Stimulated activated CD8-positive, alpha-beta memory T cell treated with anti-CD3 and anti-CD28 coated beads, Interleukin-4, amount 100 ng/mL, for 1 hour (primary cell): ENCODE results near the gene SURF6.
A peak's percentile ranks its signal among the peaks of the same experiment; 100 is the strongest.

ENCODE experiments used
- DNase-seq, 2 donors: peaks; one replicate each; pipeline ENCODE4 v3.0.0-alpha.2; 2020; ENCODE audit warnings: low read depth in 2 of 2, low spot score in 1 of 2

SURF6 gene

DNA sequence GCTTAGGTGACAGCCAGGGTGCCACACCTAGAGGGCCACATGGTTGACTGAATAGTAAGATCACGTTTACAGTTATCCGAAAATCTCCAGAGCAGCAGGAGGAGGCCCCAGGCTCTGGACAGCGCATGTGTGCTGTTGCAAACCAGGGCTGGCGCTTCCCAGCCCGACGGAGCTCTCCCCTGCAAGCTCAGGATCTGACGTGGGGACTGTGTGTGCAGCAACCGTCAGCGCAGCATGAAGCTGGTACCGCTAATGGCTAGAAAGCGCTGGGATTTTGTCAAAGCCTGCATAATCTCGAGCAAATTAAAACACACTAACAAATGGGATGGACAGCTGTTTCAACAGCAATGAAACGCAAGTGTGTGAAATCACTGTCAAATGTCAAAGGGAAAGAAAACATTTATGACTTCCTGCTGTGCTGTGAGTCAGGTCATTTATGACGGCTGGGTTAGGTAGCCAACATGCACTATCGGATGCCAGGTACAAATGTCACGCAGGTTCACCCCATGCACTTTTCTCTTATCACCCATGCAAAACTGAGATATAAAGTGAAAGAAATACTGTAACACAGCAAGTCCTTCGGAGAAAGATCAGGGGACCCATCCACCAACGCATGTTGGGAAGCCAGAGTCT, 32.4 kb upstream of the SURF6 start:
- no peak for DNase-seq

GRCh38 chr9:133367778-133368177, 31.8 kb upstream of the SURF6 start:
- DNase-seq, result no peak

DNA sequence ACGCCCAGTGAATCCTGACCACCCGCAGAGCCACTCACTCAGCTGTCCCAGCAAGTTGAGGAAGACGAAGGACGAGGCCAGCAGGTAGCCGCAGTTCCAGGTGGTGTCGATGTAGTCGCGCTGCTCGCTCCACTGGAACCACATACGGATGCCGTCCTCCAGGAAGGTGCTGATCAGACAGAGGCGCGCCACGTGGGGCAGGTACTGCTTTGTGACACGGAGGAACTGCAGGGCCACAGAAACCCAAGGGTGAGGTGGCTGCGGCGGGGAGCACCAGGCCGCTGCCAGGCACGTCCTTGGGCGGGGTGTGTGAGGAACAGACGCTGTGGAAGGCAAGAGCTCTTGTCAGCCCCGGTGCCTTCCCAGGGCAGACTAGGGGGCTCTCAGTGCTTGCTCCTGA, 31.2 kb upstream of the SURF6 start:
- DNase-seq, result no peak

DNA sequence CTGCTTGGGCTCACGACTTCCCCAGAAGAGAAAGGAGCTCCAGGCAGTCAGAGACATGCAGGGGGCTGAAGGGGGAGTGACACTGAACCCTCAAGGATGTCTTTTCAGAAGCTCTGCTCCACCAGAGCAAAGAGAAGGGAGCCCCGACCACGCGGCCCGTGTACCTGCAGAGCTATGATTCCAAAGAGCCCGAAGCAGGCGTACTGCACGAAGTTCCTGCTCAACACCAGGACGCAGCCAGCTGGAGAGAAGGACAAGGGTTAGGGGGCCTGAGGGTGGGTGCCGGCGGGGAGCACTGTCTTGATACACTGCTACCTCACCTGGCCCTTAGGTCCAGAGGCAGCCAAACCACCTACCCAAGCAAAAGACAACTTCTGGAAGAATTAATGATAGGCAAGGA, 30.4 kb upstream of the SURF6 start:
- no peak for DNase-seq

- DNase-seq, result no peak
Observed at GRCh38 chr9:133362359-133363044, 26.5 kb upstream of the SURF6 start.

- DNase-seq, result no peak
Observed at GRCh38 chr9:133361507-133362092, 25.6 kb upstream of the SURF6 start.

DNA sequence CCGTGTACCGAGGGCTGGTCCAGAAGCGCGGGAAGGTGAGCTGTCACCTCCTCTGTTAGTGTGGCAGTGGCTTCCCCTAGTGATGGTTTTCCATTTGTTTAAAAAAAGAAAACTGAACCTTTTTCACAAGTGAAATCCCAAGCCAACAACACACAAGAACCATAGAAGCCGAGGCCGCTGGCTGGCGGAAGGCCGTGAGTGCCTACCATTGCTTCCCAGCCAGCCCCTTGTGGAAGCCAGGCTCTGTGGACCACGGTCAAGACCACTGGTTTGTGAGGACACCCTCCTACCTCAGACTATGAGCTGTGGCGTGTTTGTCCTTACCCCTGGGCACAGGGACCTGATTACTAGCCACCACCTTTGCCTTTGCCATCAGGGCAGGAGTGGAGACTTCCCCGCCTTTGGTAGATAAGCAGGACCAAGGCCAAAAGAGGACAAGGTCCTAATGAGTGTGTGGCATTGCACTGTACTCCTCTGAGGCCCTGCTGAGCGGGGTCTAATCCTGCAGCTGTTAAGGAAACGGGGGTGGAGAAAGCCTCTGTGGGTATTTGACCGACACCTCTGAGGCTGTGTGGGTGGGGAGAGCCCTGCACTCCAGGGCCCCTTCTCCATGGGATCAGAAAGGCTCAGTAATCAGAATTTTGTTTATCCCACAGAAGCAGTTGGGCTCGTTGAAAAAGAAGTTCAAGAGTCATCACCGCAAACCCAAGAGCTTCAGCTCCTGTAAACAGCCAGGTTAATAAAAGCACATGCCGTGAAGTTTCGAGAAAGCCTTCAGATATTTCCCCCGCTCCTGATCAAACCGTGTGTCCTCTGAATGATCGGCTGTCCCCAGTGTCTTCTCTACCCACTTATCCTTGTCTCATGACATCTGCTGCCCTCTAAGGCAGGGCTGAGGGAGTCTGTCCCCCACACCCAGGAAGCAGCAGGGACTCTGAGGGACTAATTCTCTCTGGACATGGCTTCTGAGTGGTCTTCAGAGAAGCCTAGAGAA, 24.7 kb upstream of the SURF6 start:
- DNase-seq, result no peak

GRCh38 chr9:133359399-133360175, 23.6 kb upstream of the SURF6 start:
- no peak for DNase-seq

DNA sequence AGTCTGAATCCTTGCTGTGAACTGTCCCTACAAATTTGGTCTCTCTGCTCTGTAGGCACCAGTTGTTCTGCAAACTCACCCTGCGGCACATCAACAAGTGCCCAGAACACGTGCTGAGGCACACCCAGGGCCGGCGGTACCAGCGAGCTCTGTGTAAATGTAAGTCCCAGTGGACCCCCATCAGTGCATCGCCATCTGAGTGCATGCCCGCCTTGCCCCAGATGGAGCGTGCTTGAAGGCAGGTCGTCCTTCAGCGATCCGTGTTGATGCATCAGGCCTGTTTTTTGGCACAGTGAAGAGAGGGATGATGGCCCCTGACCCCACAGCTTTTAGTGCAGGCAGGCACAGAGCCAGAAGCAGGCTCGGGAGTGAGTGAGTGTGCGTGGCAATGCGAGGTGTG, 21.7 kb upstream of the SURF6 start:
- no peak for DNase-seq

DNA sequence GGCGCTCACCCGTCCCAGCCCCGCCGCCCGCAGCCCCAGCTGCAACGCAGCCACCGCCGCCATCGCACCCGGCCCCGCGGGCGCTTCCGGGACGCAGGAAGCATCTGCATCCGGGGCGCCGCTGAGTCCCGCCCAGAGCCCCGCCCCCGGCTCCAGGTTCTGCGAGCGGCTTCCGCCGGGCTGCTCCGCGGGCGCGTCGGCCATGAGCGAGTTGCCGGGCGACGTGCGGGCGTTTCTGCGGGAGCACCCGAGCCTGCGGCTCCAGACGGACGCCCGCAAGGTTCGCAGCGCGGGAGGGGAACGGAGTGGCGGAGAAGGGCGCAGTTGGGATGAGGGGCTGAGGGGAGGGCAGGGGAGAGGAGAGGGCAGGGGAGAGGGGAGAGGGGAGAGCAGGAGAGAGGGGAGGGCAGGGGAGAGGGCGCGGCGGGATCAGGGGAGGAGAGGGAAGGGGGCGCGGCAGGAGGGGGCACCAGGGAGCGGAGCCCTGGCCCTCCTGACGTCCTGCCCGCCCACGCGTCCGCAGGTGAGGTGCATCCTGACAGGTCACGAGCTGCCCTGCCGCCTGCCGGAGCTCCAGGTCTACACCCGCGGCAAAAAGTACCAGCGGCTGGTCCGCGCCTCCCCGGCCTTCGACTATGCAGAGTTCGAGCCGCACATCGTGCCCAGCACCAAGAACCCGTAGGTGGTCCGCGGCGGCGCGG, 20.6 kb upstream of the SURF6 start, which contains the start of the genes SURF1 and SURF2:
Gene SURF1, minus strand, starts transcription at position 97 of the 701 bp plus-strand sequence. Its CDS starts 34 bp downstream, at position 63.
Gene SURF2, plus strand, starts transcription at position 160 of the 701 bp plus-strand sequence. Its CDS starts 43 bp downstream, at position 203.
- peak; percentile 65 to 78 for DNase-seq

- DNase-seq, result no peak
Observed at GRCh38 chr9:133355881-133356357, 19.9 kb upstream of the SURF6 start.

DNA sequence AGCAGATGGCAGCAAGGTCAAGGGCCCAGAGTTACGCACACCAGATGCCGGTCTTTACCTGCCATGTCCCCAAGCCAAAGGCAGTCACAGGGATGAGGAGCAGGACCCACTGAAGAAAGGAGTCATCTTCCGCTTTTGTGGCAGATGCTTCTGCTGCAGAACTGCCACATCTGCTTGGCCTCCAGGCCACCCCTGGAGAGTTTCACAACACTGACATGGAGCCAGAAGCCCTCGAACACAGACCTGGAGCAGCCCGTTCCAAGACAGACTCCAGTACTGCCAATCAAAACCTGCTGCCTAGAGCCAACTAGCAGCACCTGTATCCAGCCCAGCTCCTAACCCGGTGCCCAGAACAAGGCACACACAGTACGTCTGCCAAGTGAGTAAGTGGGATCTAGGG, 18.8 kb upstream of the SURF6 start:
- DNase-seq, result no peak

GRCh38 chr9:133353548-133353947, 17.6 kb upstream of the SURF6 start:
- no peak for DNase-seq

DNA sequence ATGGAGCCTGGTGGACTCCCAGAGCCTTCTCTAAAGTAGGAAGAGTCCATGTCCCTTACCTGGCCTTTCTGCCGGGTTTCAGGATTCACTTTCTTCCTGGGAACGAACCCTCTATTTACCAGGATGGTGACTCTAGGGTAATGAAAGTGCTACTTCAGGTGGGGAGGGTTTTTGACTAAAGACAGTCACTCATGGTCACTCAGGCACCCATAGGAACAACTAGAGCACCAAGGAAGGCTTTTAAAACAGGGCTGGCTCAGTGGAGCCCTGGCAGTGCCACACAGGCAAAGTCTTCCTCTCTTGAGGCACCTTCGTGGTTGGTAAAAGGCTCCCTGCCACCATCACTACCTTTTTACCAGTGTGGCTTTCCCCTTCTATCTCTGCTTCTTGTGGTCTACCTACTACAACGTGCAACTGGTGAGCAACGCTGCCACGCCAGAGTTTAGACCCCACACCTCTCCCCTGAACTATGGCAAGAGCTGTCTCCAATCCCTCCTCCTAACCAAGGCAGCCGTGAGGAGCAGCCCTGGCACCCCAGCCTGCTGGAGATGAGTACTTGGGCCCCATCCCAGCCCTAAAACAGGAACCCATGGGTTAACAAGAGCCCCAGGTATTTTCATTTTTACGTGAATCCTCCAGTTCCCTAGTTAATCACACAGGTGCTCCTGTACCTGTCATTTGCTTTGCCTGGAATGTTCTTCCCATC, 16.8 kb upstream of the SURF6 start:
- DNase-seq, result no peak

DNA sequence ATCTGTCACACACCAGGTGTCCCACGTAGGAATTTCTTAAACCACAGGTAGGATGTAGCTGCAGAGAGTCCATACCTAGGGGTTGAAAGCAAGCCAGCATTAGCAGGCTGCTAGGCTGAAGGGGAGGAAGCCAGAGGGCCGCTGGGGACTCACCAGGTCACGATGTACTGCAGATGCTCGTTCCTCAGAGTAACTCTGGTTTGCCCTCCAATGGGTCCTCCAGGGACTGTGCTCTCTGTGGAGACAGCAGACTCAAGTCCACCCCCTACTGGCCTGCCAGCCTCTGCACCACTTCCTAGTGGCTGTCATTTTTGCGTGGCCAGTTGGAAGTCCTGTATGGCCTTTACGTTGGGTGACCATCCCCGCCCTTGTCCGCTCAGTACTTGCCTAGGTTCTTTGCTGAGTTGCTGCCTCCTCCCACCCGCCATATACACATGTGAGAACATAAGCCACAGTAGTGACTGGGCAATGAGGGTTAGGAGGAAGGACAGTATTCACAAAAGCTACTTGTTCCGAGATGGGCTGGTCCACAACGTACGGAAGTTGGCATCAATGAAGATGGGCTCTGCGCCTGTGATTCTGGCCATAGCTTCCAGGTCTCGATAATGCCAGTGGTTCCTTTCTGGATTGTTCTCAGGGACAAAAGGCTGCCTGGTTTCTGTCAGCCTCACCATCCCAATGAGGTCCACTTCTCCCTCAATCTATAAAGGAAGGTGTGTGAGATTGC, 16.1 kb upstream of the SURF6 start:
- DNase-seq, result no peak

- no peak for DNase-seq
Observed at GRCh38 chr9:133351526-133351907, 15.5 kb upstream of the SURF6 start.

DNA sequence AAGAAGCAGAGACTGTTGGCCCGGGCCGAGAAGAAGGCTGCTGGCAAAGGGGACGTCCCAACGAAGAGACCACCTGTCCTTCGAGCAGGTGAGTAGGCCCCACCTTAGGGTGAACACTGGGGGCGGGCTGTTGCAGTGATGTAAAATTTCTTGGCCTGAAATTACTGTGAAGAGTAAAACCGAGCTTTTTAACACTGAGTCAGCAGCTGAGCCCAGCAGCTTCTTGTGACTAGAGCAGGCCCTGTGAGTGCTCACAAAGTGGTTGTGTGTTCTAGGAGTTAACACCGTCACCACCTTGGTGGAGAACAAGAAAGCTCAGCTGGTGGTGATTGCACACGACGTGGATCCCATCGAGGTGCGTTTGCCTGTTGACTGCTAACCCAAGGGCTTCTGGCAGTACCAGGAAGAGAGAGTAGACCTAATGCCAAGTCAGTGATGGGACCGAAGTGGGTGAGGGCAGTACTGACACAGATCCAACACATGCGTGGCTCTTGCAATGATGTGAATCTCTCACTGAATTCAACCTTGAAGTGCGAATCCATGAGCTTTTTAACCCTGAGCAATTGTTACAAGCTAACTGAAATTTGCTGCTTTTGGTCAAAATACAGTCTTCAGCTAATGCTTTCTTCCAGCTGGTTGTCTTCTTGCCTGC, 14.1 kb upstream of the SURF6 start:
- DNase-seq, result no peak
